Fibroblast of lung (primary cell): Measurements from ENCODE around the gene ERVFRD-1. TPM values are rescaled to one million over a fixed set of nuclear protein-coding genes. Genes with fewer than 3 reads are reported as not detected.

ENCODE experiments used
- DNase-seq, 2 donors: peaks; one replicate each; pipeline versions ENCODE4 v3.0.0 to v3.0.0-alpha.2; 2010; ENCODE audit warnings: low read depth in 2 of 2
- H2AFZ ChIP-seq: 2 replicates; pipeline ENCODE4 v1.5.1; 2012; ENCODE audit warnings: low read length, control low read depth, inconsistent platforms
- H3K27ac ChIP-seq: 2 replicates; pipeline ENCODE4 v1.5.1; 2011; ENCODE audit warnings: low read length, control low read depth; ENCODE audit not compliant: insufficient read depth
- H3K27me3 ChIP-seq: 2 replicates; pipeline ENCODE4 v1.5.1; 2011; ENCODE audit warnings: mild to moderate bottlenecking, low read length; ENCODE audit not compliant: control insufficient read depth, insufficient read depth
- H3K36me3 ChIP-seq: 2 replicates; pipeline ENCODE4 v1.5.1; 2011; ENCODE audit warnings: low read length; ENCODE audit not compliant: control insufficient read depth, insufficient read depth
- H3K4me1 ChIP-seq: 2 replicates; pipeline ENCODE4 v1.5.1; 2011; ENCODE audit warnings: low read length; ENCODE audit not compliant: control insufficient read depth, insufficient read depth; ENCODE audit errors: extremely low read depth
- H3K4me2 ChIP-seq: 2 replicates; pipeline ENCODE4 v1.5.1; 2011; ENCODE audit warnings: low read length, control low read depth; ENCODE audit not compliant: insufficient read depth; ENCODE audit errors: extremely low read depth
- H3K4me3 ChIP-seq, 4 experiments: fragments of 200-600 bp in 1 of 4; sonication (generic) in 1 of 4; replicated peaks in 1 of 4; 2 replicates each; pipeline ENCODE4 v1.5.1; 2011 to 2016; ENCODE audit warnings: low read length in 4 of 4, low read depth in 3 of 4, mild to moderate bottlenecking in 3 of 4, control low read depth in 2 of 4, inconsistent platforms in 1 of 4, mixed read lengths in 1 of 4; ENCODE audit not compliant: insufficient read depth in 1 of 4; ENCODE audit errors: control extremely low read depth in 1 of 4
- H3K79me2 ChIP-seq: 2 replicates; pipeline ENCODE4 v1.5.1; 2012; ENCODE audit warnings: mild to moderate bottlenecking, low read length, inconsistent platforms; ENCODE audit not compliant: control insufficient read depth, insufficient read depth
- H3K9ac ChIP-seq: 2 replicates; pipeline ENCODE4 v1.5.1; 2011; ENCODE audit warnings: mild to moderate bottlenecking, low read length, control low read depth; ENCODE audit not compliant: insufficient read depth
- H3K9me3 ChIP-seq: 2 replicates; pipeline ENCODE4 v1.5.1; 2012; ENCODE audit warnings: low read depth, low read length; ENCODE audit not compliant: control insufficient read depth, insufficient read depth
- H4K20me1 ChIP-seq: 2 replicates; pipeline ENCODE4 v1.5.1; 2011; ENCODE audit warnings: low read length; ENCODE audit not compliant: control insufficient read depth, insufficient read depth; ENCODE audit errors: extremely low read depth
- EZH2 ChIP-seq: IDR thresholded peaks from 2 replicates; pipeline ENCODE4 v1.5.1; 2012; ENCODE audit warnings: low read length, control low read depth, mild to moderate bottlenecking; ENCODE audit errors: missing control alignments
- polyA minus RNA-seq: library from RNA; depleted of rRNA, polyadenylated mRNA; stranded (reverse); fragments of >200 nt; gene quantifications from 2 replicates; pipeline ENCODE4 v1.2.3, GENCODE V29; 2011; ENCODE audit warnings: low replicate concordance
- polyA plus RNA-seq, 2 donors: library from polyadenylated mRNA; depleted of rRNA in 1 of 2; stranded (reverse) in 1 of 2; unstranded in 1 of 2; fragments of >200 nt; gene quantifications; 2 replicates each; pipeline ENCODE4 v1.2.1, GENCODE V29; 2011 to 2012; ENCODE audit warnings: missing spikeins in 1 of 2
- total RNA-seq: library from RNA; depleted of rRNA; stranded (reverse); fragments of >200 nt; gene quantifications from 2 replicates; pipeline ENCODE4 v1.2.1, GENCODE V29; 2014
- TF ChIP-seq, protein P1 (sequence below), 2 donors: IDR thresholded peaks in 1 of 2; conservative IDR thresholded peaks in 1 of 2; 1 replicate in 1 of 2; 2 replicates in 1 of 2; pipeline ENCODE4 v1.5.1; 2011 to 2012; ENCODE audit warnings: low read length in 2 of 2, control low read depth in 1 of 2, inconsistent platforms in 1 of 2, low read depth in 1 of 2, mild to moderate bottlenecking in 1 of 2

Gene ERVFRD-1, protein sequence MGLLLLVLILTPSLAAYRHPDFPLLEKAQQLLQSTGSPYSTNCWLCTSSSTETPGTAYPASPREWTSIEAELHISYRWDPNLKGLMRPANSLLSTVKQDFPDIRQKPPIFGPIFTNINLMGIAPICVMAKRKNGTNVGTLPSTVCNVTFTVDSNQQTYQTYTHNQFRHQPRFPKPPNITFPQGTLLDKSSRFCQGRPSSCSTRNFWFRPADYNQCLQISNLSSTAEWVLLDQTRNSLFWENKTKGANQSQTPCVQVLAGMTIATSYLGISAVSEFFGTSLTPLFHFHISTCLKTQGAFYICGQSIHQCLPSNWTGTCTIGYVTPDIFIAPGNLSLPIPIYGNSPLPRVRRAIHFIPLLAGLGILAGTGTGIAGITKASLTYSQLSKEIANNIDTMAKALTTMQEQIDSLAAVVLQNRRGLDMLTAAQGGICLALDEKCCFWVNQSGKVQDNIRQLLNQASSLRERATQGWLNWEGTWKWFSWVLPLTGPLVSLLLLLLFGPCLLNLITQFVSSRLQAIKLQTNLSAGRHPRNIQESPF
- total RNA-seq (not detected in 2 replicates), polyA plus RNA-seq (not detected in 2 replicates), polyA minus RNA-seq (not detected in 2 replicates)
- not detected in 2 replicates for polyA plus RNA-seq (2012)

DNA sequence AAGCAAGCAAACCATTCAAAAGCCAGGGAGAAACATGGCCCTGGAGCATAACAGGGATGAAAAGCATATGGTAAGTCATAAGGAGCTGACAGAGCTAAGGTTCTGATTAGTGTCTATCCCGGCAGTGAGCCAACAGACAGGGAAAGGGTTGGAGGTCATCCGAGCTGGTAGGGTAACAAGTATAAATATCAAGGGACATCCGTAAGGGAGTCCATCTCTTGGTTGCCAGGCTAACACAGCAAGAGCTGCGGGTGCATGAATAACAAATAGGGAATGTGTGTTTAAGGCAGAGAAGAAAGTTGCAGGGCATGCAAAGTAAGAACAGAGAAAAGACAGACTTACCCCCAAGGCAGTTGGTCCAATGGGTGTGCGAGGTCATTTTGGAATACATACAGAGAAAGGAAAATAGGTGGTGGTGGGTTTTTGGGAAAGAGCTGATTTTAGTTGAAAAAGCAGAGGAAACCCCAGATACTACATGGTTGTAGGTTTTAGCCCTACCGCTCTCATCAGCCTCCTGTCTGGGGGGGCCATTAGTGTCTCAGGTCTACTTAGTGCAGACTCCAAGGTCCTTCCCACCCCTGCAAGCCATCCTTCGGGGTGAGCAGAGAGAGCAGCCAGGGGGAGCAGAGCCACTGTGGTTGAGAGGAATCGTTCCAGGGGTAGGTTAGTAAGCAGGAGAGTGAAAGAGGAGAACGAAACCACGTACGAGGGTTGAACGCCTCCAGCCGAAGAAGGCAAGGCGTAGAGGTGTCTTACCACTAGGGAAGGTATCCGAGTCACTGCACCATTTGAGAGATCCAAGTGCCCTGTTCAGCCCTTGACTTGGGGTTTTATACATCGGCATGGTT is at the start of gene ERVFRD-1:
Gene ERVFRD-1 (minus strand): TSS at position 805 of the 848 bp plus-strand sequence. CDS start 6,415 bp downstream, outside the sequence.
- TF ChIP-seq EZH2: no peak
- TF ChIP-seq, protein P1, sequence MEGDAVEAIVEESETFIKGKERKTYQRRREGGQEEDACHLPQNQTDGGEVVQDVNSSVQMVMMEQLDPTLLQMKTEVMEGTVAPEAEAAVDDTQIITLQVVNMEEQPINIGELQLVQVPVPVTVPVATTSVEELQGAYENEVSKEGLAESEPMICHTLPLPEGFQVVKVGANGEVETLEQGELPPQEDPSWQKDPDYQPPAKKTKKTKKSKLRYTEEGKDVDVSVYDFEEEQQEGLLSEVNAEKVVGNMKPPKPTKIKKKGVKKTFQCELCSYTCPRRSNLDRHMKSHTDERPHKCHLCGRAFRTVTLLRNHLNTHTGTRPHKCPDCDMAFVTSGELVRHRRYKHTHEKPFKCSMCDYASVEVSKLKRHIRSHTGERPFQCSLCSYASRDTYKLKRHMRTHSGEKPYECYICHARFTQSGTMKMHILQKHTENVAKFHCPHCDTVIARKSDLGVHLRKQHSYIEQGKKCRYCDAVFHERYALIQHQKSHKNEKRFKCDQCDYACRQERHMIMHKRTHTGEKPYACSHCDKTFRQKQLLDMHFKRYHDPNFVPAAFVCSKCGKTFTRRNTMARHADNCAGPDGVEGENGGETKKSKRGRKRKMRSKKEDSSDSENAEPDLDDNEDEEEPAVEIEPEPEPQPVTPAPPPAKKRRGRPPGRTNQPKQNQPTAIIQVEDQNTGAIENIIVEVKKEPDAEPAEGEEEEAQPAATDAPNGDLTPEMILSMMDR (conservative IDR thresholded peaks at IDR 0.05 in 1 of 2, IDR thresholded peaks at IDR 0.05 in 1 of 2; ENCODE audit: low read depth in 1 of 2, low read length in 2 of 2): no peak
- no peak within 1 kb of the TSS for H3K27ac ChIP-seq

DNA sequence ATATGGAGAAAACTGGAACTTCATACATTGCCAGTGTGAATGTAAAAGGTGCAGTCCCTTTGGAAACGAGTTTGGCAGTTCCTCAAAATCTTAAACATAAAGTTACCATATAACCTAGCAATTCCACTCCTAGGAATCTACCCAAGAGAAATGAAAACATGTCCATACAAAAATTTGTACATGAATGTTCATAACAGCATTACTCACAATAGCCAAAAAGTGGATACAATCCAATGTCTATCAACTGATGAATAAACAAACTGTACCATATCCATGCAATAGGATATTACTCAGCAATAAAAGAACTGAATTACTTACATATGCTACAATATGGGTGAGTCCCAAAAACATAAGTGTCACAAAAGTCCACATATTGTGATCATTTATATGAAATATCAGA is 48.7 kb upstream of the ERVFRD-1 start:
- Histone ChIP-seq H3K36me3 (no peaks in the 10 kb centered on the region), H3K9ac (no peak overlapping the region), H3K27me3 (no peaks in the 10 kb centered on the region), H4K20me1 (no peaks in the 10 kb centered on the region), H3K4me2 (no peak overlapping the region), H2AFZ (no peak overlapping the region), H3K9me3 (no peaks in the 10 kb centered on the region), H3K4me3 (no peak overlapping the region), H3K27ac (no peak overlapping the region), H3K79me2 (no peaks in the 10 kb centered on the region), H3K4me1 (no peaks in the 10 kb centered on the region)
- peak in 1 of 2 donors; percentile 55 for DNase-seq
- TF ChIP-seq EZH2: no peak
- TF ChIP-seq, protein P1 (conservative IDR thresholded peaks at IDR 0.05 in 1 of 2, IDR thresholded peaks at IDR 0.05 in 1 of 2; ENCODE audit: low read depth in 1 of 2, low read length in 2 of 2): no peak

More for the DNA sequence above, at the start of gene ERVFRD-1:
- no peaks in the 10 kb centered on the region for H3K27me3 ChIP-seq
- H4K20me1 ChIP-seq: no peaks in the 10 kb centered on the region
- H3K4me2 ChIP-seq: no peak within 1 kb of the TSS
- no peak within 1 kb of the TSS for H2AFZ ChIP-seq
- H3K36me3 ChIP-seq: no peaks in the 10 kb centered on the region
- H3K4me3 ChIP-seq: no peak within 1 kb of the TSS
- no peaks in the 10 kb centered on the region for H3K9me3 ChIP-seq
- H3K9ac ChIP-seq: no peak within 1 kb of the TSS
- H3K4me1 ChIP-seq: no peaks in the 10 kb centered on the region
- peaks cover 29% of the 10 kb centered on the region for H3K79me2 ChIP-seq
- DNase-seq: no peak

DNA sequence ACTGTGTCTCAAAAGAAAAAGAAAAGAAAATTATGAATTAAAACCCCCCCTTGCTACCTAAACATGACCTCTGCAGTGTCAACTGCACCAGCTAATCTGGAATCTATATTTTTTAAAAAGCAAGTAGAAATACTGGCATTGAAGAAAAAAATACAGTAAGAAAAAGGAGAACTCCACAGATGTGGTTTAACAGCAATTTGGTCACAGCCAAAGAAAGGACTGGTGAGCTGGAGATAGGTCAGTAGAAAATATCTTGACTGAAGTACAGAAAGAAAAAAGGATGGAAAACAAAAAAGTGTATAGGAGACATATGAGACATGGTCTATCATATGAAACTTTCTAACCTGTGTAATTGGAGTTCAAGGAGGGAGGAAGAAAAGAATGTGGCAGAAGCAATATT is 44.1 kb upstream of the ERVFRD-1 start:
- no peaks in the 10 kb centered on the region for H3K79me2 ChIP-seq
- no peaks in the 10 kb centered on the region for H4K20me1 ChIP-seq
- no peak overlapping the region for H3K9ac ChIP-seq
- no peak overlapping the region for H3K4me3 ChIP-seq
- H3K9me3 ChIP-seq: no peaks in the 10 kb centered on the region
- H3K4me1 ChIP-seq: no peaks in the 10 kb centered on the region
- no peak overlapping the region for H2AFZ ChIP-seq
- no peaks in the 10 kb centered on the region for H3K27me3 ChIP-seq
- H3K36me3 ChIP-seq: no peaks in the 10 kb centered on the region
- H3K4me2 ChIP-seq: no peak overlapping the region
- no peak for DNase-seq
- H3K27ac ChIP-seq: no peak overlapping the region
- TF ChIP-seq, protein P1 (conservative IDR thresholded peaks at IDR 0.05 in 1 of 2, IDR thresholded peaks at IDR 0.05 in 1 of 2; ENCODE audit: low read depth in 1 of 2, low read length in 2 of 2): no peak
- TF ChIP-seq EZH2: no peak
